ENCODE data around the gene AMIGO2.
"Not testable (repeated sequence)": the region's sequence is repeated elsewhere in the genome, so short reads cannot be mapped to it uniquely, and the experiment has no call there.

The AMIGO2 gene

DNA sequence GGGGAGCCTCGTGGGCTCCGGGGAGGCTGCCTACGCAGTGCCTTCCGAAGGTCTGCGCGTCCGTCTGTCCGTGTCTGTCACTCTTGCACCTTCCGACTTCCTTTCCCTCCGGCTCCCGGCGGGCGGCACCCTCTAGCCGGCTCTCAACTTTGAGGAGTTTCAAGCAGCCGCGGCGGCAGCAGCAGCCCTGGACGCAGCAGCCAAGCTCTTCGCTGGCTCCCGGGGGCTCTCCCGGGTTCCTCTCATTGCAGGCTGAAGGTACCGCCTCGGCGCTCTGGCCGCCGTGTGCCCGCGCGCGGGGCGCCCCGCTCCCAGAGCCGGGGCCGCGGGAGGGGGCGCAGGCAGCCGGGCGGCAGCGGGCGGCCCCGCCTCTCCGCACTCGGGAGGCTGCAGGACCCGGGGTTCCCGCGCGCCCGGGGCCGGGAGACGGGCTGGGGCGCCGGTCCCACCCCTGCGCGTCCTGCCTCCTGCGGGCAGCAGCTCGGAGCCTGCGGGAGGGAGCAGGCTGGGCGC is at the start of gene AMIGO2, which contains the start of gene PCED1B:
TSS of gene AMIGO2 (minus strand) at position 492 of the 513 bp plus-strand sequence. CDS start 957 bp downstream, outside the sequence.
TSS of gene PCED1B (plus strand) at position 154 of the 513 bp plus-strand sequence. CDS start 155,443 bp downstream, outside the sequence.
- in situ Hi-C loops (cut with MboI; ENCODE audit: low sequenced_read_pairs), result no loop called here
- H3K9me3 ChIP-seq, result no peaks in the 10 kb centered on the region
- H3K4me1 ChIP-seq, result no peaks in the 10 kb centered on the region
- H3K4me3 ChIP-seq, result peak within 1 kb of the TSS; percentile 17
- peaks cover 52% of the 10 kb centered on the region for H3K27me3 ChIP-seq (ENCODE audit: low read depth)
- DNase-seq (ENCODE audit: low spot score in 2 of 2), result peak in 1 of 2 experiments; percentile 46
- no peaks in the 10 kb centered on the region for H3K36me3 ChIP-seq (replicated peaks)

DNA sequence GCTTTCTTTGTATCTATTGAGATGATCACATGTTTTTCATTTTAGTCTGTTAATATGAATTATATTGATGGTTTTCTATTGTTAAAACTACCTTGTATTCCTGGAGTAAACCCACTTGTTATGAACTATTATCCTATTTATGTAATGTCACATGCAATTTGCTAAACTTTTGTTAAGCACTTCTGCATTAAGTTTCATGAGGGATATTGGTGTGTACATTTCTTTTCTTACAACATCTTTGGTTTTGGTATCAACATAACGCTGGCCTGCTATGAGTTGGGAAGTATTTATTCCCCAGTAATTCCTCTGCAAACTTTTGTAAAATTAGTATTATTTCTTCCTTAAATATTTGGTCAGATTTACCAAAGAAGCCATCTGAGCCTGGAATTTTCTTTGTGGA is 46.5 kb upstream of the AMIGO2 start:
- H3K27me3 ChIP-seq (ENCODE audit: low read depth), result no peaks in the 10 kb centered on the region
- in situ Hi-C loops (cut with MboI; ENCODE audit: low sequenced_read_pairs), result no loop called here
- no peak overlapping the region for H3K4me3 ChIP-seq
- H3K9me3 ChIP-seq, result no peaks in the 10 kb centered on the region; the same call in 1 of the 2 replicates
- no peak for DNase-seq (ENCODE audit: low spot score in 2 of 2)
- H3K36me3 ChIP-seq (replicated peaks), result no peaks in the 10 kb centered on the region
- H3K4me1 ChIP-seq, result no peaks in the 10 kb centered on the region

GRCh38 chr12:47124451-47124850 is 44.7 kb upstream of the AMIGO2 start:
- DNase-seq (ENCODE audit: low spot score in 2 of 2), result no peak

GRCh38 chr12:47123730-47124129 is 44.0 kb upstream of the AMIGO2 start:
- no peaks in the 10 kb centered on the region for H3K9me3 ChIP-seq
- H3K4me1 ChIP-seq, result no peaks in the 10 kb centered on the region
- in situ Hi-C loops (cut with MboI; ENCODE audit: low sequenced_read_pairs), result no loop called here
- DNase-seq (ENCODE audit: low spot score in 2 of 2), result no peak
- H3K36me3 ChIP-seq (replicated peaks), result no peaks in the 10 kb centered on the region
- no peak overlapping the region for H3K4me3 ChIP-seq
- no peaks in the 10 kb centered on the region for H3K27me3 ChIP-seq (ENCODE audit: low read depth)

More at GRCh38 chr12:47124451-47124850, 44.7 kb upstream of the AMIGO2 start:
- Histone ChIP-seq H3K4me3 (no peak overlapping the region), H3K4me1 (no peaks in the 10 kb centered on the region), H3K9me3 (no peaks in the 10 kb centered on the region), H3K36me3 (replicated peaks) (no peaks in the 10 kb centered on the region), H3K27me3 (ENCODE audit: low read depth) (no peaks in the 10 kb centered on the region)
- in situ Hi-C loops (cut with MboI; ENCODE audit: low sequenced_read_pairs), result no loop called here

- Histone ChIP-seq H3K4me3 (no peak overlapping the region), H3K4me1 (no peaks in the 10 kb centered on the region), H3K27me3 (ENCODE audit: low read depth) (no peaks in the 10 kb centered on the region), H3K36me3 (replicated peaks) (no peaks in the 10 kb centered on the region), H3K9me3 (no peaks in the 10 kb centered on the region)
- in situ Hi-C loops (cut with MboI; ENCODE audit: low sequenced_read_pairs), result no loop called here
- no peak for DNase-seq (ENCODE audit: low spot score in 2 of 2)
Observed at GRCh38 chr12:47122602-47123001, 42.8 kb upstream of the AMIGO2 start.

DNA sequence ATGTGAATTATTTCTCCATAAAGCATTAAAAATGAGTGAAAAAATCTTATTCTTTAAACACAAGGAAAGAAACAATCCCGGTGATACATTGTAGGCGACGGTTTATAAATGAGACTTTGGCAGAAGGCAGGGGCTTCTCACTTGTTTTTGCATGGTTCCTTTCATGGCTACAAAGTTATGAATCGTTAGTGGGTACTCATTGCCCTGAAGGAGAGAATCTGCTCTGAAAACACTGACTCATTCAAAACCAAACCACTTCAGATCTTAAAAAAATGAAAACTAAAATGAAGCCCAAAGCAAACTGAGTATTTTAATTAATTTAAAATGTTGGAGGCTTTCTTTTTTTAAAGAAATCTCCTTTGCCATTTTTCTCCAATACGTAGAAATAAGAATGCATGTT is 41.4 kb upstream of the AMIGO2 start:
- no peaks in the 10 kb centered on the region for H3K36me3 ChIP-seq (replicated peaks)
- in situ Hi-C loops (cut with MboI; ENCODE audit: low sequenced_read_pairs), result no loop called here
- H3K4me1 ChIP-seq, result no peaks in the 10 kb centered on the region
- H3K9me3 ChIP-seq, result no peaks in the 10 kb centered on the region
- no peak for DNase-seq (ENCODE audit: low spot score in 2 of 2)
- no peak overlapping the region for H3K4me3 ChIP-seq
- H3K27me3 ChIP-seq (ENCODE audit: low read depth), result no peaks in the 10 kb centered on the region

GRCh38 chr12:47120736-47121135 is 41.0 kb upstream of the AMIGO2 start:
- DNase-seq (ENCODE audit: low spot score in 2 of 2), result no peak
- in situ Hi-C loops (cut with MboI; ENCODE audit: low sequenced_read_pairs), result no loop called here
- no peak overlapping the region for H3K4me3 ChIP-seq

GRCh38 chr12:47117305-47117704 is 37.5 kb upstream of the AMIGO2 start:
- H3K4me3 ChIP-seq; H3K9me3 ChIP-seq; in situ Hi-C loops (cut with MboI; ENCODE audit: low sequenced_read_pairs); H3K4me1 ChIP-seq; DNase-seq (ENCODE audit: low spot score in 2 of 2); H3K27me3 ChIP-seq (ENCODE audit: low read depth); H3K36me3 ChIP-seq (replicated peaks): not testable (repeated sequence)

More at GRCh38 chr12:47120736-47121135, 41.0 kb upstream of the AMIGO2 start:
- Histone ChIP-seq H3K9me3 (no peaks in the 10 kb centered on the region), H3K4me1 (no peaks in the 10 kb centered on the region), H3K27me3 (ENCODE audit: low read depth) (no peaks in the 10 kb centered on the region), H3K36me3 (replicated peaks) (no peaks in the 10 kb centered on the region)

DNA sequence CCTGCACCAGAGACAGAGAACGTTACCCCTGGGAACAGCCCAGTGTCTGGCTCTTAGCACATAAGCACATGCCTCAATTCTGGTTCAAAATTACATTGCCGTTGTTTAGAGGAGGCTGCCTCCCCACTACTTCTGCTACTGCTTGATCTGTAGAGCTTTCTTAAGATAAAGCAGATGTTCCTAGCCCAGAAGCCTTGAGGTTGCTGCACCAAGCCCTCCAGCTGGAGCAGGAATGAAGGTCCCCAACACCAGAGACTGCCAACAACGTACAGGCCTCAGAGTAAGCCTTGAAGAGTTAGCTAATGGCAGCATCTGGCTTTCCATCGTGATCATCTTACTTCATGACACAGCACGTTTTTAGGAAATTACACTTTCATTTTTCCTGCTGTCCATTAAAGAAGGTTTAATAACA is 34.7 kb upstream of the AMIGO2 start:
- in situ Hi-C loops (cut with MboI; ENCODE audit: low sequenced_read_pairs), result no loop called here
- no peak for DNase-seq (ENCODE audit: low spot score in 2 of 2)
- H3K4me1 ChIP-seq, result no peaks in the 10 kb centered on the region

DNA sequence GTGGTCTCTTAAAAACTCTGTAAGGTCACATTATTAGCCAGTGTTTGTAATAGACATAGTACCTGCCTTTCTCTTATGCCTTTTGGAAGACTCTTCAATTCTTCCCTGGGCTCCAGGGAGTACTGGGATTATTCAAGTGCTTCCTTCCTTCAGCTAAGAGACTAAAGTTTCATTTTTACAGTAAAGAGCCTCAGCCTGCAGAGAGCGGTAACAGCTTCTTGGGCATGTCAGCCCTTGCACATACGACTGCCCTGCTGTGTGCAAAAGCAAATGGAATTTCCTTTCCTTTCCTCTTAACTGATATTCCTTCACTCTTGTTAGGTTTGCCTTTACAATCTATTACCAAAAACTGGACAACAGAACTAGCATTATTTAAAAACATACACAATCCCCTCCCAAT is 32.9 kb upstream of the AMIGO2 start:
- Histone ChIP-seq H3K9me3 (no peaks in the 10 kb centered on the region), H3K36me3 (replicated peaks) (no peaks in the 10 kb centered on the region), H3K4me3 (no peak overlapping the region), H3K4me1 (no peaks in the 10 kb centered on the region), H3K27me3 (ENCODE audit: low read depth) (no peaks in the 10 kb centered on the region)
- no peak for DNase-seq (ENCODE audit: low spot score in 2 of 2)
- in situ Hi-C loops (cut with MboI; ENCODE audit: low sequenced_read_pairs), result no loop called here

More for the DNA sequence above, 34.7 kb upstream of the AMIGO2 start:
- H3K36me3 ChIP-seq (replicated peaks), result no peaks in the 10 kb centered on the region
- no peaks in the 10 kb centered on the region for H3K27me3 ChIP-seq (ENCODE audit: low read depth)
- H3K4me3 ChIP-seq, result no peak overlapping the region
- no peaks in the 10 kb centered on the region for H3K9me3 ChIP-seq

DNA sequence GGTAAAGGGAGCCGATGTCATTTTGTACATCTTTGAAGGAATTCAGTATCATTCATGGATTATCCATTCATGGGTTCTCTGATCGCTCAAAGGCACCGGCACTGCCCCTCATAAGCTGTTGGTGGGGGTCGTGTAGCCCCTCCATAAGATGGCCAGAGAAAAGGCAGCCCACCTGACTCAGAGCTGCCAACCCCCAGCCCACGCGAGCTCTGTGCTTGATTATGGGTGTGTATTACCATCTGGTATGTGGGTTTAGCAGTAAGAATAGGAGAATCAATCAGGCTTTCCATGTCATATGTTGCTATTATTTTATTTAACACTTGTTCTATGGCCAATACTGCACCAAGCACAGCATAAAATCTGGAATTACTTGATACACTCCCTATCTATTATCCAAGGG is 32.1 kb upstream of the AMIGO2 start:
- no peaks in the 10 kb centered on the region for H3K27me3 ChIP-seq (ENCODE audit: low read depth)
- in situ Hi-C loops (cut with MboI; ENCODE audit: low sequenced_read_pairs), result no loop called here
- DNase-seq (ENCODE audit: low spot score in 2 of 2), result no peak
- no peaks in the 10 kb centered on the region for H3K36me3 ChIP-seq (replicated peaks)
- no peaks in the 10 kb centered on the region for H3K9me3 ChIP-seq
- H3K4me3 ChIP-seq, result no peak overlapping the region
- H3K4me1 ChIP-seq, result no peaks in the 10 kb centered on the region

GRCh38 chr12:47111392-47111778 is 31.6 kb upstream of the AMIGO2 start:
- Histone ChIP-seq H3K36me3 (replicated peaks) (no peaks in the 10 kb centered on the region), H3K9me3 (no peaks in the 10 kb centered on the region), H3K4me1 (no peaks in the 10 kb centered on the region), H3K4me3 (no peak overlapping the region), H3K27me3 (ENCODE audit: low read depth) (no peaks in the 10 kb centered on the region)
- DNase-seq (ENCODE audit: low spot score in 2 of 2), result no peak
- in situ Hi-C loops (cut with MboI; ENCODE audit: low sequenced_read_pairs), result no loop called here

GRCh38 chr12:47110718-47111391 is 31.1 kb upstream of the AMIGO2 start:
- Histone ChIP-seq H3K27me3 (ENCODE audit: low read depth) (no peaks in the 10 kb centered on the region), H3K4me3 (no peak overlapping the region), H3K9me3 (no peaks in the 10 kb centered on the region), H3K36me3 (replicated peaks) (no peaks in the 10 kb centered on the region), H3K4me1 (no peaks in the 10 kb centered on the region)
- in situ Hi-C loops (cut with MboI; ENCODE audit: low sequenced_read_pairs), result no loop called here
- DNase-seq (ENCODE audit: low spot score in 2 of 2), result no peak

GRCh38 chr12:47110011-47110541 is 30.3 kb upstream of the AMIGO2 start:
- DNase-seq (ENCODE audit: low spot score in 2 of 2), result no peak
- in situ Hi-C loops (cut with MboI; ENCODE audit: low sequenced_read_pairs), result no loop called here

More at GRCh38 chr12:47110011-47110541, 30.3 kb upstream of the AMIGO2 start:
- no peaks in the 10 kb centered on the region for H3K4me1 ChIP-seq
- H3K27me3 ChIP-seq (ENCODE audit: low read depth), result no peaks in the 10 kb centered on the region
- H3K9me3 ChIP-seq, result no peaks in the 10 kb centered on the region
- no peaks in the 10 kb centered on the region for H3K36me3 ChIP-seq (replicated peaks)
- no peak overlapping the region for H3K4me3 ChIP-seq

Data from HAP-1 (cell line).